Muscle layer of duodenum (tissue), 2 donors: ENCODE measurements around the gene DSG1.
"Not testable (repeated sequence)": the region's sequence is repeated elsewhere in the genome, so short reads cannot be mapped to it uniquely, and the experiment has no call there.

Experiments
- H3K27ac ChIP-seq: one replicate; pipeline ENCODE4 v1.7.0; 2013; ENCODE audit warnings: mild to moderate bottlenecking, low read length
- H3K27me3 ChIP-seq: one replicate; pipeline ENCODE4 v1.7.0; 2013; ENCODE audit warnings: low read depth, mild to moderate bottlenecking, control low read depth, low read length
- H3K36me3 ChIP-seq, 2 donors: one replicate each; pipeline ENCODE4 v1.7.0; 2013; ENCODE audit warnings: low read length in 2 of 2, control low read depth in 1 of 2, mild to moderate bottlenecking in 1 of 2; ENCODE audit not compliant: insufficient read depth in 2 of 2, control insufficient read depth in 1 of 2
- H3K4me1 ChIP-seq, 2 donors: one replicate each; pipeline ENCODE4 v1.7.0; 2013; ENCODE audit warnings: low read length in 2 of 2, mild to moderate bottlenecking in 2 of 2, control low read depth in 1 of 2, moderate library complexity in 1 of 2; ENCODE audit not compliant: insufficient read depth in 2 of 2, control insufficient read depth in 1 of 2
- H3K4me3 ChIP-seq, 2 donors: one replicate each; pipeline ENCODE4 v1.7.0; 2013; ENCODE audit warnings: low read length in 2 of 2, low read depth in 1 of 2, mild to moderate bottlenecking in 1 of 2
- H3K9me3 ChIP-seq, 2 donors: one replicate each; pipeline ENCODE4 v1.7.0; 2013; ENCODE audit warnings: low read length in 2 of 2, control low read depth in 1 of 2, mild to moderate bottlenecking in 1 of 2; ENCODE audit not compliant: control insufficient read depth in 1 of 2
- donor health status: healthy.

DSG1 gene

GRCh38 chr18:31353336-31353735, 35.4 kb downstream of the DSG1 start:
- H3K4me3 ChIP-seq, H3K36me3 ChIP-seq: not testable (repeated sequence)

DNA sequence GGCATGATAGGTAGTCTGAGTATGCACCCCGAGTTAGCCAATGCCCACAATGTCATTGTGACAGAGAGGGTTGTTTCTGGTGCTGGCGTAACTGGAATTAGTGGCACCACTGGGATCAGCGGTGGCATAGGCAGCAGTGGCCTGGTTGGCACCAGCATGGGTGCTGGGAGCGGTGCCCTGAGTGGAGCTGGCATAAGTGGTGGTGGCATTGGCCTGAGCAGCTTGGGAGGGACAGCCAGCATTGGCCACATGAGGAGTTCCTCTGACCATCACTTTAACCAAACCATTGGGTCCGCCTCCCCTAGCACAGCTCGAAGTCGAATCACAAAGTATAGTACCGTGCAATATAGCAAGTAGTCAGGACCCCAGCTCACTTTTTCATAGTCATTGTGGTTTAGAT, 37.0 kb downstream of the DSG1 start:
- Histone ChIP-seq H3K9me3 (no peaks in the 10 kb centered on the region), H3K4me1 (no peaks in the 10 kb centered on the region), H3K4me3 (no peak overlapping the region), H3K27me3 (no peaks in the 10 kb centered on the region), H3K36me3 (no peaks in the 10 kb centered on the region), H3K27ac (no peak overlapping the region)

More at GRCh38 chr18:31353336-31353735, 35.4 kb downstream of the DSG1 start:
- not testable (repeated sequence) for H3K4me1 ChIP-seq, H3K27ac ChIP-seq, H3K9me3 ChIP-seq, H3K27me3 ChIP-seq

DNA sequence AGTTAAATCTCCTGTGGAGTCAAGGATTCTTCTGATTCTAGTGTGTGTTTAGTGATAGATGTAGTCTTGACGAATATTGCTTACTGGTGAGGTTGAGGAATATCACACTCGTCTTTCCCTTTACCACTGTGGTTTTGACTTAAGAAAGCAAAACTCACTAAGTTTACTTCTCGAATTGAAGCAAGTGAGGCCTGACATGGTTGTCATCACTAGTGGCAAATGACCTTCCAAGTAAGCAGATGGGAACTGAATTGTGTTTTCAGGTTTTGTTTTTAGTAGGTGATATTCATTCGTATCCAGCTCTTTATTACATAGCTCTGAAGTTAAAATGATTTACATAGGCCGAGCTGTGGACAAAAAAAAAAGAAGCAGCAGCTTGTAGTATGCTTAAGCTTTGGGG, 38.1 kb downstream of the DSG1 start:
- Histone ChIP-seq H3K9me3 (no peaks in the 10 kb centered on the region), H3K36me3 (no peaks in the 10 kb centered on the region), H3K27me3 (no peaks in the 10 kb centered on the region), H3K4me1 (no peaks in the 10 kb centered on the region), H3K27ac (no peak overlapping the region), H3K4me3 (no peak overlapping the region)

GRCh38 chr18:31364190-31364589, 46.2 kb downstream of the DSG1 start:
- Histone ChIP-seq H3K36me3 (no peaks in the 10 kb centered on the region), H3K9me3 (no peaks in the 10 kb centered on the region), H3K4me1 (no peaks in the 10 kb centered on the region), H3K27ac (no peak overlapping the region), H3K27me3 (no peaks in the 10 kb centered on the region), H3K4me3 (no peak overlapping the region)

DNA sequence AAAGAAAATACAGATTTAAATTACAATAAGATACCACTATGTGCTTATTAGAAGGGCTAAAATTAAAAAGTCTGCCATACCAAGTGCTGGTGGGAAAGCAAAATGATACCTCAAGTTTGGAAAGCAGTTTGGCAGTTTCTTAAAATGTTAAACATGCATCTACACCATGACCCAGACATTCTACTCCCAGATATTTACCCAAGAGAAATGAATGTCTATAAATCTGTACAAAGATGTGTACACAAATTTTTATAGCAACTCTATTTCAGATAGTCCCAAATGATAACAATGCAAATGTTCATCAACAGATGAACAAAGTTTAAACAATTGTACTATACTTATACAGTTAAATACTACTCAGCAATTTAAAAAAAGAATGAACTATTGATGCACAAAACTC, 51.5 kb downstream of the DSG1 start:
- Histone ChIP-seq H3K4me1 (no peaks in the 10 kb centered on the region), H3K9me3 (no peaks in the 10 kb centered on the region), H3K4me3 (no peak overlapping the region), H3K36me3 (no peaks in the 10 kb centered on the region), H3K27ac (no peak overlapping the region), H3K27me3 (no peaks in the 10 kb centered on the region)

- H3K36me3 ChIP-seq: no peaks in the 10 kb centered on the region
- H3K4me3 ChIP-seq: no peak overlapping the region
- no peak overlapping the region for H3K27ac ChIP-seq
- no peaks in the 10 kb centered on the region for H3K9me3 ChIP-seq
- H3K4me1 ChIP-seq: no peaks in the 10 kb centered on the region
- H3K27me3 ChIP-seq: no peaks in the 10 kb centered on the region
Measured at GRCh38 chr18:31371989-31372388, 54.0 kb downstream of the DSG1 start.

GRCh38 chr18:31373641-31374040, 55.7 kb downstream of the DSG1 start:
- Histone ChIP-seq H3K4me3 (no peak overlapping the region), H3K4me1 (no peaks in the 10 kb centered on the region), H3K9me3 (no peaks in the 10 kb centered on the region), H3K36me3 (no peaks in the 10 kb centered on the region), H3K27me3 (no peaks in the 10 kb centered on the region), H3K27ac (no peak overlapping the region)

DNA sequence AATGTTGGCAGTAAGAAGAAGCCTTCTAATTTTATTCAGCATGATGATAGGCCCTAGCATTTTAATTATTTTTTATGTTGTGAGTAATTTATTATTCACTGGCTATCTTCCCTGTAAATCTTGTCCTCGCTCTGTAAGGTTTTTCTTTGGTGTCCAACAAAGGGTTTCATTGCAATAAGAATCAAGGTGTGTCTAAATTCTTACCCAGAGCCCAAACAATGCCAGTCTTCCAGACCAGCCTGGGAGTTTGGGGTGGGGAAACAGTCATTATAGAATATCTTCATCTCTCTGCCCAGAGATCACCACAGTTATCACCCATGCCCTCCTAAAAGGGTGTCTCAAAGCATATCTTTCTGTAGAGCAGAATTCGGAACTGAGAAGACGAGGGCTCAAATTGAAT, 58.5 kb downstream of the DSG1 start, which contains the start of gene DSG4:
Gene DSG4 (plus strand): TSS at position 301 of the 400 bp plus-strand sequence. CDS start 135 bp downstream, outside the sequence.
- no peaks in the 10 kb centered on the region for H3K36me3 ChIP-seq
- no peak within 1 kb of the TSS for H3K4me3 ChIP-seq
- H3K9me3 ChIP-seq: no peaks in the 10 kb centered on the region
- H3K27ac ChIP-seq: no peak within 1 kb of the TSS
- H3K27me3 ChIP-seq: no peaks in the 10 kb centered on the region
- H3K4me1 ChIP-seq: no peaks in the 10 kb centered on the region

DNA sequence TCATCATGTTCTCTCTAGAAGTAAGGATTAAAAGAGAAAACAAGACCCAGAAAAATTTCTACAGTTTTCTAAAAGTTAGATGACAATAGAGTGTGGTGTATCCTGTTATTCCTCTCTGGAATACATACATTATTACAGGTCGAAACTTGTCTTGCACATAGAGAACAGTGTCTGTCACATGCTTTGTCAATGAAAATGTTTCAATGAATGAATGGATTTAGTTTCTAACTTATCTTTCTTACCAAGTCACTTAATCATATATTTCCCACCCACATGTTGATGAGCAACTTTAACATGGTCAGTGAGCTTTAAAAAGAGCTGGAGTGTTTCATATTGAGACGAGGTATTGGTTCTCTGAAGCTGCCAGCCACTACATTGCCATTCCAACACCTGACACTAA, 63.0 kb downstream of the DSG1 start:
- H3K4me3 ChIP-seq: no peak overlapping the region

DNA sequence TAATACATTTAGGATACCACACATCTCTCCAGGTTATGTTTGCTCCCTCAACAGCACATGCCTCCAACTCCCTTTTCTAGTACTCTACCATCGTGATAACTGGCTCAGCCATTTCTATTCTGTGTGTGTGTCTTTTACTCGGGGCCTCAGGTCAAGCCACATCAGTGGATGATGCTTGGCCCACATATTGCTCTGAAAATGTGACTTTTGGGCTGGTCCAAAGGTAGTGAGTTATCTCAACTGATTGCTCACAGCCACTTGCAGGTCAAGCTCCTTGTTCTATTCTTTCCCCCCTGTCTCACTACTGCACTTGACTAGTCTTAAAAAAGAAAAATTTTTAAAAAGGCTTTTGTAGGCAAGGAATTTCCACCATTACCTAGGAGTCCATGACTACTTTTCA, 64.1 kb downstream of the DSG1 start:
- no peak overlapping the region for H3K4me3 ChIP-seq
- no peaks in the 10 kb centered on the region for H3K36me3 ChIP-seq
- H3K27ac ChIP-seq: no peak overlapping the region
- H3K9me3 ChIP-seq: no peaks in the 10 kb centered on the region
- no peaks in the 10 kb centered on the region for H3K27me3 ChIP-seq
- H3K4me1 ChIP-seq: no peaks in the 10 kb centered on the region

More for the DNA sequence above, 63.0 kb downstream of the DSG1 start:
- Histone ChIP-seq H3K9me3 (no peaks in the 10 kb centered on the region), H3K27ac (no peak overlapping the region), H3K36me3 (no peaks in the 10 kb centered on the region), H3K4me1 (no peaks in the 10 kb centered on the region), H3K27me3 (no peaks in the 10 kb centered on the region)

DNA sequence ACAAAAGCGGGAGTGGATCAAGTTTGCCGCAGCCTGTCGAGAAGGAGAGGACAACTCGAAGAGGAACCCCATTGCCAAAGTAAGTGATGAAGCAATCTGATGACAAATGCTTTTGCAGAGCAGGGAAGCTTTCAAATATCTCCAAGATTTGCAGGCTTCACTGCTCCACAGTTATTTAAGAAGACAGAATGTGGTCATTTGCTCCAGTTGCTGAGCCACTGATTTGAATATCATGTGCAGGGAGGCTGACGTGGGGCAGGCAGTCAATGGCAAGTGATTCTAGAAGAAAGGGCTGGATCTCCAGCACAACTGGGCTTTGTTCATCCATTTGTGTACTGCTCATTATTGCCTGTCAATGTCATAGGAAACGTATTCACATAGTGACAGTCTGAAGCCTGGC, 68.8 kb downstream of the DSG1 start:
- H3K4me1 ChIP-seq: no peaks in the 10 kb centered on the region
- H3K27me3 ChIP-seq: no peaks in the 10 kb centered on the region
- no peaks in the 10 kb centered on the region for H3K36me3 ChIP-seq
- no peak overlapping the region for H3K27ac ChIP-seq
- no peaks in the 10 kb centered on the region for H3K9me3 ChIP-seq
- no peak overlapping the region for H3K4me3 ChIP-seq

DNA sequence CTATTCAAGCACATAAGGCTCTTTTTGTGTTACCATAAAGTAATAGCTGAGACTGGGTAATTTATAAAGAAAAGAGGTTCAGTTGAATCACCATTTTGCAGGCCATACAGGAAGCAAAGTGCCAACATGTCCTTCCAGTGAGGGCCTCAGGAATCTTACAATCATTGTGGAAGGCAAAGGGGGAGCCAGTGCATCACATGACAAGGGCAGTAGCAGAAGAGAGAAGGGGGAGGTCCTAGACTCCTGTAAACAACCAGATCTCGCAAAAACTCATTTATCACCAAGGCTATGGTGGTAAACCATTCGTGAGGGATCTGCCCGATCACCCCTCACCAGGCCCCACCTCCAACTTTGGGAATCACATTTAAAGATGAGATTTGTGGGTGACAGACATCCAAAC, 75.3 kb downstream of the DSG1 start:
- Histone ChIP-seq H3K4me3 (no peak overlapping the region), H3K27ac (no peak overlapping the region), H3K9me3 (no peaks in the 10 kb centered on the region), H3K27me3 (no peaks in the 10 kb centered on the region), H3K4me1 (peaks cover 0 to 7% of the 10 kb centered on the region in 2 donors), H3K36me3 (no peaks in the 10 kb centered on the region)
